Measurements from ENCODE around the gene ROPN1. TPM values are rescaled to one million over a fixed set of nuclear protein-coding genes. Genes with fewer than 3 reads are reported as not detected.
A peak's percentile ranks its signal among the peaks of the same experiment; 100 is the strongest.
"Not testable (repeated sequence)": the region's sequence is repeated elsewhere in the genome, so short reads cannot be mapped to it uniquely, and the experiment has no call there.

ROPN1 gene
- not detected in 2 replicates for total RNA-seq

DNA sequence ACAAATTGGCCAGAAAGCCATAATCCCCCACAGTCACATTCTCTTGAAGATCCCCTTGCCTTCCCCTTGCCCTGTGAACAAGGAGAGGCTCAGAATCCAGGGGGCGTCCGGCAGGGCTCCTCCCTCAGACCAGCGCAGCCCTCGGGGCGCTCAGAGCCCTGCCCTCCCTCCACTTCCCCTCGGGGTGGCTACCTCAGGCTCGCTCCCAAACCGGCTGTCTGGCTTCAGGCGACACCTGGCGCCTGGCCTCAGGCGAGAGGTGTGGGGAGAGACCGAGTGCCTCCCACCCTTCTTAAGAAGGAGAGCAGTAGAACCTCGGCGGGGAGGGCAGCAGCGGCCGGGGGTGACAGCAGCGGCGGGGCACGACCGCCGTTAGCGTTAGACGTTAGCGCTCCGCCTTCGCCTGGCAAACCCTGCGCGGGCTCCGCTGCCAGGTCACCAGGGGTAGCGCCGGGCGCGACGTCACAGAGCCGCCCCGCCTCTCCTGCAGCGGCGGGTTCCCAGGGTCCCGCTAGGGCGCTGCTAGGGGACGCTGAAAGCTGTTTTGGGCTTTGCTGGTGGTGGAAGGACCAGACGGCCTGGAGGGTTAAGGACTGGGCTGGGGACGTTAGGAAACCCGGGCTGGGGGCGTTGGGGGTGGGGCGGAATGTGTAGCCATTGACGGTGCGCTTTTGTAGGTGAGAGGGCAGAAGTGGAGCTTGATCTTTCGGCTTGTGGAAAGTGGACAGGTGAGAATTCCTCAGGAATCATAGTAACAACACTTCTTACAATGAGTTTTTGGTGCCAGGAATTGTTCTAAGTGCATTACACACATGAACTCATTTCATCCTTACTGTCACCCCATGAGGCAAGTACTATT is at the start of gene ROPN1:
TSS of gene ROPN1 (minus strand) at position 395 of the 859 bp plus-strand sequence. CDS start 11,643 bp downstream, outside the sequence.
- Mint-ChIP-seq H3K4me3 (peak within 1 kb of the TSS; percentile 52), H3K27me3 (peaks cover 40% of the 10 kb centered on the region)
- intact Hi-C loops (cut with micrococcal nuclease); H3K36me3 Mint-ChIP-seq (ENCODE audit: low read depth); H3K9me3 Mint-ChIP-seq; H3K27ac Mint-ChIP-seq; H3K4me1 Mint-ChIP-seq; DNase-seq: not testable (repeated sequence)

DNA sequence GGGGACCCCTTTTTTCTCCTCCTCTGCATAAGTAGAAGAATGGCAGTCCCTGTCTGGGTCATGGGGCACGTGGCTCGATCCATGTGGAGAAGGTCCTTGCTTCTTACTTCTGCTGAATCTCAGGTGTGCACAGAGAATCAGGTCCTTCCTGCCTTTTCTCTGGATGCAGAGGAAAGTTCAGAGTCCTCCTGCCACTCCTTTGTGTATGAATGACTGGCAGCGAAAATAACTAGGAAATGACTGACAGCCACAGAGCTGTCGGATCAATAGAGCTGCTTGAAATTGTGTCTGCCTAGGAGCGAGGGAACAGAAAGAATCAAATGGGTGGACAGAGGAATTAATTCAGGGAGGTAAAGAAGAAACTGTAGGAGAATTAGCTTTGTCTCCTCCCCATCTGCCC is 49.6 kb upstream of the ROPN1 start:
- DNase-seq, result no peak
- no peaks in the 10 kb centered on the region for H3K36me3 Mint-ChIP-seq (ENCODE audit: low read depth)
- H3K4me1 Mint-ChIP-seq, result no peaks in the 10 kb centered on the region
- intact Hi-C loops (cut with micrococcal nuclease), result no loop called here
- no peak overlapping the region for H3K4me3 Mint-ChIP-seq
- H3K9me3 Mint-ChIP-seq, result no peaks in the 10 kb centered on the region
- H3K27ac Mint-ChIP-seq, result no peak overlapping the region
- peaks cover 5% of the 10 kb centered on the region for H3K27me3 Mint-ChIP-seq

DNA sequence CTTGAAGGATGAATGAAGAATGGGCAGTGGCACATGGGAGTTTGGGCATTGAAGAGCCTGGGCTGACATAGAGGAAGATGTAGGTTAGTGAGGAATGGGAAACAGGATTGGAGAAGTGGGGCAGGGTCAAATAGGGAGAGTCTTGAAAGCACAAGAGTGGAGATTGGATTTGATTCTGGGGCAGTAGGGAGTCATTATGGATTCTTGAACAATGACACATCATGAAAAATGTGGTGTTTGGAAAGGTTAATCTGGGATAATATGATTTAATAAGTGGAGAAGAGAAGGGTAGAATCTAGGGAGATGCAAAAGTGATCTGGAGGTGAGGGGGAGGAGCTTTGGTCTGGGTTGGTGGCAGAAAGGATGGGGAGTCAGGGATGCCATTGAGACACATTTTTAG is 45.4 kb upstream of the ROPN1 start:
- Mint-ChIP-seq H3K4me1 (peaks cover 8% of the 10 kb centered on the region), H3K27me3 (peaks cover 28% of the 10 kb centered on the region), H3K9me3 (no peaks in the 10 kb centered on the region), H3K36me3 (ENCODE audit: low read depth) (no peaks in the 10 kb centered on the region), H3K4me3 (no peak overlapping the region), H3K27ac (no peak overlapping the region)
- no peak for DNase-seq
- intact Hi-C loops (cut with micrococcal nuclease), result no loop called here

DNA sequence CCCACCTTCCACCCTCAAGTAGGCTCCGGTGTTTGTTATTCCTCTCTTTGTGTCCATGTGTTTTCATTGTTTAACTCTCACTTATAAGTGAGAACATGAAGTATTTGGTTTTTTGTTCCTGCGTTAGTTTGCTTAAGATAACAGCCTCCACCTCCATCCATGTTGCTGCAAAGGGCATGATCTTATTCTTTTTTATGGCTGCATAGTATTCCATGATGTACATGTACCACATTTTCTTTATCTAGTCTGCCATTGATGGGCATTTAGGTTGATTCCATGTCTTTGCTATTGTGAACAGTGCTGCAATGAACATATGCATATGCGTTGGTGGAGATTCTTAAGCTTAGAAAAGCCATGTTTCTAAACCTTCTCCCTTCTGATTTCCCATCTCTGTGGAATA is 44.3 kb upstream of the ROPN1 start:
- intact Hi-C loops (cut with micrococcal nuclease); H3K4me3 Mint-ChIP-seq; H3K9me3 Mint-ChIP-seq; H3K4me1 Mint-ChIP-seq; DNase-seq; H3K27ac Mint-ChIP-seq; H3K36me3 Mint-ChIP-seq (ENCODE audit: low read depth): not testable (repeated sequence)
- peaks cover 40% of the 10 kb centered on the region for H3K27me3 Mint-ChIP-seq

DNA sequence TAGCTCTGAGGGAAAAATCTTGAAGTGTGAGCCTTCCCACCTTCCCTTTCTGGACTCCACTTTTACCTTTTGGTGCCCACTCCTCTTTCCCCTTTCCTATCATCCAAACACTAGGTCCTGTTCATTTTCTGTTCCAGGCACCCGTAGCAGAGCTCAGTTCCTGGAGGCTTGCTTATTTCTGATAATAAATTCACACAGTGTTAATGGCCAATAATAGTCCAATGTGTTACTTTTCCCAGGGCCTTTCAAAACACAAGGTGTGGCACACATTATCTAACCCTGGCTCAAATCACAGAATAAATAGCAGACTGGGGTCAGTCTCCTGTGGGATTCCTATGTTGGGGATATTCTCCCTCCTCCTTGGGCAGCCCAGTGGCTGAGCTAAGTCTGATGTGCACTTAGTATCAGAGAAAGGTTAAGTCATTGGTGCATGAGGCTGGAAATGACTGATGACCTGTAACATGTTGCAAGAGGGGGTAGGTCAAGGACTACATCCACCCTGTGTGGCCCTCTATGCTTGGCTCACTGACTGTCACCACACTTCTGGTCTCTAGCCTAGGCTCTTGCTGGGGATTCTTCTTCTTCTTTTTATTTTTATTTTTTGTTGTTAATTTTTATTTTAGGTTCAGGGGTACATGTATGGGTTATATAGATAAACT is 43.7 kb upstream of the ROPN1 start:
- H3K27ac Mint-ChIP-seq, result no peak overlapping the region
- no peak overlapping the region for H3K4me3 Mint-ChIP-seq
- peaks cover 9% of the 10 kb centered on the region for H3K4me1 Mint-ChIP-seq
- no peak for DNase-seq
- H3K27me3 Mint-ChIP-seq, result peaks cover 42% of the 10 kb centered on the region
- intact Hi-C loops (cut with micrococcal nuclease), result no loop called here
- no peaks in the 10 kb centered on the region for H3K36me3 Mint-ChIP-seq (ENCODE audit: low read depth)
- H3K9me3 Mint-ChIP-seq, result no peaks in the 10 kb centered on the region

DNA sequence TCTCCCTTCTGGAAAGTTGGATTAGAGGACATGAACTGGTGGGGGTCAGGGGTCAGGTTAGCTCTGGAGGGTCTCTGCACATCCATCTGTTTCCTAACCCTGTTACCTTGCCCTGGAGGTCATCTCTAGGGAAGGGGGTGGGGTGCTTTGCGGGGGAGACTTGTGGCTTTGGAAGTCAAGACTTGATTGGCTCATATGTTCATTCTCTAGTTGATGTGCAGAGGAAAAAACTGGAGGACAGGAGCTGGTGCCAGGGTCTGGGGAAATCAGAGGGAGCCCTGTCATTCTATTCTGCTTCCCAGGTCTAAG is 42.9 kb upstream of the ROPN1 start:
- peak overlapping the region; percentile 55 for H3K4me3 Mint-ChIP-seq
- H3K36me3 Mint-ChIP-seq (ENCODE audit: low read depth), result no peaks in the 10 kb centered on the region
- peaks cover 9% of the 10 kb centered on the region for H3K4me1 Mint-ChIP-seq
- no peak for DNase-seq
- intact Hi-C loops (cut with micrococcal nuclease), result loop anchor here (5.0 kb wide), 1 partner anchor 72 kb away; the partner anchor contains the start of gene CCDC14
- H3K9me3 Mint-ChIP-seq, result no peaks in the 10 kb centered on the region
- H3K27me3 Mint-ChIP-seq, result peaks cover 49% of the 10 kb centered on the region
- H3K27ac Mint-ChIP-seq, result no peak overlapping the region

DNA sequence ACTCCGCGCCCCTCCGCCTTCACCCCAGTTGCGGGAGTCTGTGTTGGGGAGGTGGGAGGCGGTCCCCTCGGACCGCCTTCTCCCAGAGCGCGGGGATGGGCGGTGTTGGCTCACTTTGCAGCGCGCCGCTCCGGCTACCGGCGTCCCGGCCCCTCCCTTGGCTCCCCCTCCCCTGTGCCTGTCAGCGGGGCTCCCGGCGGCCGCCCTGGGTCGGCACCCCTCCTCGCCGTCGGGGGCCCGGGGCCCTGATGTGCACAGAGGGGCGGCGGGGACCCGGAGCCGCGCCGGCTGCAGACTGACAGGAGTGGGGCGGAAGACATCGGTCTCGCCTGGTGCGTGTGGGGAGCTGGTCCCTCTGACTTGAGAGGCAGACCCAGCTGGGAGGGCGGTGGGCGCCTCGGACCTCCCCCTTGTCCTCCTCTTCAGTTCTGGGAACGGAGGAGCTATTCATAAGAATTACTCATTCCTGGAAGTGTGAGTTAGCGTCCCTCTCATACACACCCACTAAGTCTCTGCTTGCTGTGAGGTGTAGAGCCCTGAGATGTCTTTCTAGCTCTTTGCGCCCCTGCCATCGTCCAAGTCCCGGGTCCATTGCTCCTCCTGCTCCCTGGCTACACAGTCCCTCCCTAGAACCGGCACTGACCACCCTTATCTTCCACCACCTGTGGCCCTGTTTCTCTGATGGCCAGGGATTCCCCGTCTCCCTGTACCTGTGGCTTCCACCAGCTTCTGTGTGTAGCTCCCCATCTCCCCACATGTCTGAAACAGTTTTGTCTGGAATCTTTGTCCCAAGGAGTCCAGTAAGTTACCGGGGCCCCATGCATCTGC is 42.3 kb upstream of the ROPN1 start:
- peak overlapping the region; percentile 64 for H3K4me3 Mint-ChIP-seq
- peaks cover 50% of the 10 kb centered on the region for H3K27me3 Mint-ChIP-seq
- intact Hi-C loops (cut with micrococcal nuclease), result loop anchor here (5.0 kb wide), 1 partner anchor 72 kb away; the partner anchor contains the start of gene CCDC14
- H3K27ac Mint-ChIP-seq, result no peak overlapping the region
- H3K4me1 Mint-ChIP-seq, result peaks cover 9% of the 10 kb centered on the region
- peak; percentile 63 for DNase-seq
- H3K9me3 Mint-ChIP-seq, result no peaks in the 10 kb centered on the region
- H3K36me3 Mint-ChIP-seq (ENCODE audit: low read depth), result no peaks in the 10 kb centered on the region

DNA sequence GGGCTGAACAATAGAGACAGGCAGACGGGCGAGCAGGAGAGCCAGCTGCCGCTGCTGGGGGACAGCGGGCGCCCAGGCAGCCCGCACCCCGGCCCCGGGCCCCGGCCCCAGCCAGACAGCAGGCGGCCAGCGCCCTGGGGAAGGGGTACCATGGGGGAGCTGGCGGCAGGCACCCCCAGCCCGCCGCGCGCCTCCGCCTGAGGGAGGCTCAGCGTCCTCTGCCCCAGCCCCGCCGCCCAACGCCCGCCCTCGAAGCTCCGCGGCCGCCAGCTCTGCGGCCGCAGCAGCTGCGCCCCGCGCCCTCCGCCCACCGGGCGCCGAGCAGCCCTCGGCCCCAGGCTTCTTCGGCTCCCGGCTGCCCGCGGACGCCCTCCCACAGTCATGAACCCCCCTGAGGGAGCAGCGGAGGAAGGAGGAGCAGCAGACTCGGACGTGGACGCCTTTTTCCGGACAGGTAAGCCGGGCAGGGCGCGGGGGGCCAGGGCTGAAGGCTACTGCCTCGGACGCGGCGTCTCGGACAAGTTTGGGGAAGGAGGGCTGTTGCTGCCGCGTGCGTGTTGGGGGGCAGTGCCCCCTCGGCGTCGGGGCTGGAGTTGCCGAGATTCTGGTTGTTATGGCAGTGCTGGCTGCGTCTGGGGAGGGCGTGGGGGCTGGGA is 41.6 kb upstream of the ROPN1 start, which contains the start of gene KALRN:
TSS of gene KALRN (plus strand) at position 10 of the 656 bp plus-strand sequence.
- Mint-ChIP-seq H3K27ac (peak within 1 kb of the TSS; percentile 70), H3K9me3 (no peaks in the 10 kb centered on the region), H3K4me1 (peaks cover 9% of the 10 kb centered on the region), H3K36me3 (ENCODE audit: low read depth) (no peaks in the 10 kb centered on the region), H3K4me3 (peak within 1 kb of the TSS; percentile 80), H3K27me3 (peaks cover 53% of the 10 kb centered on the region)
- intact Hi-C loops (cut with micrococcal nuclease), result loop anchor here (5.0 kb wide), 1 partner anchor 71 kb away; the partner anchor contains the start of gene CCDC14
- no peak for DNase-seq

DNA sequence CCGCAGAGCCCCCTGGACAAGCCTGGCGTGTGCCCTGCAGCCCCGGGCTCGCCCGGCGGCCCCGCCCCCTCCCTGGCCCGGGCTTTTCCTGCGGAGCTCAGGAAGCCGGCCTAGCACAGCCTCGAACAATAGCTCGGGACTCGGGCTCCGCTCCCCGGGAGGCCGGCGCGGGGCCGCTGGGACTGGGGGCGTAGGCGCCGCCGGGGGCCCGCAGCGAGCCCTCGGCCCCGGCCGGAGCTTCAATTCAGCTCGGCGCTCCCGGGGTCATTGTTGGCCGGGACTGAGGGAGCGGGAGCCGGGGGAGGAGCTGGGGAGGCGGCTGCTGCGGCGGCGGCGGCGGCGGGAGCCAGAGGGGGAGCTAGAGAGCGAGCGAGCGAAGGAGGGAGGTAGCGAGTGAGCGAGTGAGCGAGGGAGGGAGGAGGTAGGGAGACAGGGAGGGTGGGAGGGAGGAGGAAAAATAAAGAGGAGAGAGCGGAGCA is 41.0 kb upstream of the ROPN1 start:
- intact Hi-C loops (cut with micrococcal nuclease), result loop anchor here (5.0 kb wide), 1 partner anchor 71 kb away; the partner anchor contains the start of gene CCDC14
- DNase-seq, result peak; percentile 90
- Mint-ChIP-seq H3K9me3 (no peaks in the 10 kb centered on the region), H3K4me1 (peaks cover 9% of the 10 kb centered on the region), H3K27ac (no peak overlapping the region), H3K4me3 (peak overlapping the region; percentile 50), H3K27me3 (peaks cover 55% of the 10 kb centered on the region), H3K36me3 (ENCODE audit: low read depth) (no peaks in the 10 kb centered on the region)

DNA sequence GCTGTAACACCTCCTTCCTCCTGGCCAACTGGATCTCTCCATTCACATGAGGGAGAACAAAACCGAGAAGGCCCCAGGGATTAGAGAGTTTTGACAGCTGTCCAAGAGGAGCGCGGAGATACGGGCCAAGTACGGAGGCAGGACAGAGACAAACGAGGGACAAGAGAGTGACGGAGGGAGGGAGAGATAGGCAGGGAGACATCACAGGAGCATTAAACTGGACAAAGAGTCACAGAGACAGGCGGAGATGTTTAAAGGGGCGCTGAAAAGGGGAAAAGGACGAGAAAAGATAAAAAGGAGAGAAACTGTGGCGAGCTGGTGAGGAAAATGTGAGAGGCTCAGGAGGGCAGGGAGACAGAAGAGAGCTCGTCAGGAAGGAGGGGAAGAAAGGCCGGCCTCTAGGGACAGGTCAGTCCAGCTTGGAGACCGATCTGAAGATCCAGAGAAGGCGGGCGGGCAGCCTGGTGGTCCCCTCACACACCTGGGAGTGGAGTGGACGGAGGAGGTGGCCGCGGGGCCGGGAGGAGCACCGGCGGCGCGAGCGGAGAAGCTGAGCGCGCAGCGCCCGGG is 40.5 kb upstream of the ROPN1 start:
- intact Hi-C loops (cut with micrococcal nuclease), result loop anchor here (5.0 kb wide), 1 partner anchor 70 kb away; the partner anchor contains the start of gene CCDC14
- no peak for DNase-seq
- no peaks in the 10 kb centered on the region for H3K9me3 Mint-ChIP-seq
- H3K27ac Mint-ChIP-seq, result peak overlapping the region; percentile 70
- peaks cover 57% of the 10 kb centered on the region for H3K27me3 Mint-ChIP-seq
- peak overlapping the region; percentile 80 for H3K4me3 Mint-ChIP-seq
- no peaks in the 10 kb centered on the region for H3K36me3 Mint-ChIP-seq (ENCODE audit: low read depth)
- H3K4me1 Mint-ChIP-seq, result peaks cover 9% of the 10 kb centered on the region

DNA sequence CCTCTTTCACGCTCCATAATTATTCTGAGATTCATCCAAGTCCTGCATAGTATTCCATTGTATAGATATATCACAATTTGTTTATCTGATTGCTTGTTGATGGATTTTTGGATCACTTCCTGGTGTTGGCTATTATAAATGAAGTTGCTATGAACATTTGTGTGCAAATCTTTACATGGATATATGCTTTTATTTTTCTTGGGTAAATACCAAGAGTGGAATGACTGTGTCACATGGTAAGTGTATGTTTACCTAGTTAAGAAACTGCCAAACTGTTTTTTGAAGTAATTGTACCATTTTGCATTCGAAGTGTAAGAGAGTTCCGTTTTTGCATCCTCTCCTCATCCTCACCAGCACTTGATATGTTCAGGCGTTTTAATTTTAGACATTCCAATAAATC is 34.6 kb upstream of the ROPN1 start:
- no peak overlapping the region for H3K4me3 Mint-ChIP-seq
- no peaks in the 10 kb centered on the region for H3K4me1 Mint-ChIP-seq
- no peak for DNase-seq
- H3K27ac Mint-ChIP-seq, result no peak overlapping the region
- H3K27me3 Mint-ChIP-seq, result peaks cover 20% of the 10 kb centered on the region
- intact Hi-C loops (cut with micrococcal nuclease), result no loop called here
- H3K36me3 Mint-ChIP-seq (ENCODE audit: low read depth), result no peaks in the 10 kb centered on the region
- H3K9me3 Mint-ChIP-seq, result no peaks in the 10 kb centered on the region

DNA sequence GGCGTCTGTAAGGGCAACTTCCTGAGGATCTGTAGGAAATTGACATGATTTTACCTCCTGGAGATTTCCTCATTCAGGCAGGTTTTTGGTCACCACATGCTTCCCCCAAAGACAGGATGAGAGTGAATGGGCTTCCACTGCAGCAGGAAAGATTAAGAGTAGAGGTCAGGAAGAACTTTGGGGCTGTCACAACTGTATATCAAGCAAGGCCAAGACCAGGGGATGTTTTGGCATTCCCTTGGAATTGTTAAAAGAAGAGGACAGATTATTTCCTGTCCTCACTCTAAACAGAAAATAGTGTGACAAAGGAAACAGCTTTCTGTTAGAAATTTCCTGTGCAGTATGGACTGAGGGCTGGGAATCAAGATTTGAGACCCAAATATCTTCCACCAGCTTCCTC is 31.6 kb upstream of the ROPN1 start:
- H3K27me3 Mint-ChIP-seq, result peaks cover 13% of the 10 kb centered on the region
- H3K9me3 Mint-ChIP-seq; intact Hi-C loops (cut with micrococcal nuclease): not testable (repeated sequence)

DNA sequence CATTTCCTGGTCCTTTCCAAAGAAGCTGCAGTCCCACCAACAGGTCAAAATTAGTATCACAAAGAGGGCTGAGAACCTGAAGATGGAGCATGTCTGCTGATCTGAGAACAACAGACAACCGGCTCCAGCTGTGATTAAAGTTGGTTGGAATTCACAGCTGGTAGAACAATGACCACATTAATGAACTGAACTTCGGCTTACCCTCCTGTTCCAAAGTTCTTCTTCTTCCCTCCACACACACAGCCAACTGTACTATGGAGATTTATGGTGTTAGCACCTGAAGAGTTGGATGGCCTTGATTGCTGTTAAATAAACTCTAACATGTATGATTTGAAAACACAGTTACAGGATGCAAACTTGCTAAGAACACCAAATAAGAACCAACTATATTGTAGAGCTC is 27.4 kb upstream of the ROPN1 start:
- no peak overlapping the region for H3K4me3 Mint-ChIP-seq
- no peaks in the 10 kb centered on the region for H3K36me3 Mint-ChIP-seq (ENCODE audit: low read depth)
- DNase-seq, result no peak
- peaks cover 30% of the 10 kb centered on the region for H3K27me3 Mint-ChIP-seq
- H3K9me3 Mint-ChIP-seq, result no peaks in the 10 kb centered on the region
- no peak overlapping the region for H3K27ac Mint-ChIP-seq
- intact Hi-C loops (cut with micrococcal nuclease), result no loop called here
- no peaks in the 10 kb centered on the region for H3K4me1 Mint-ChIP-seq

More for the DNA sequence above, 31.6 kb upstream of the ROPN1 start:
- H3K36me3 Mint-ChIP-seq (ENCODE audit: low read depth); H3K4me1 Mint-ChIP-seq; H3K27ac Mint-ChIP-seq; H3K4me3 Mint-ChIP-seq; DNase-seq: not testable (repeated sequence)

Measured in activated CD4-positive, alpha-beta T cell treated with anti-CD3 and anti-CD28 coated beads, Interleukin-2, amount 10 ng/mL, durations not matched to agents 24 days and 14 days (primary cell).